Skeletal muscle cell (primary cell): ENCODE results near the gene CUBN.
A peak's percentile ranks its signal among the peaks of the same experiment; 100 is the strongest.

Experiments
- DNase-seq: peaks from one replicate; pipeline ENCODE4 v3.0.0-alpha.2; 2010; ENCODE audit warnings: low read depth
- H3K4me3 ChIP-seq: 2 replicates; pipeline ENCODE4 v1.5.1; 2011; ENCODE audit warnings: low read depth, mild to moderate bottlenecking, control low read depth, low read length, moderate library complexity

The CUBN gene

GRCh38 chr10:17053513-17053912, 76.1 kb downstream of the CUBN start:
- DNase-seq = no peak
- H3K4me3 ChIP-seq = no peak overlapping the region

- DNase-seq = no peak
- H3K4me3 ChIP-seq = no peak overlapping the region
Measured at GRCh38 chr10:17053061-17053460, 76.5 kb downstream of the CUBN start.

DNA sequence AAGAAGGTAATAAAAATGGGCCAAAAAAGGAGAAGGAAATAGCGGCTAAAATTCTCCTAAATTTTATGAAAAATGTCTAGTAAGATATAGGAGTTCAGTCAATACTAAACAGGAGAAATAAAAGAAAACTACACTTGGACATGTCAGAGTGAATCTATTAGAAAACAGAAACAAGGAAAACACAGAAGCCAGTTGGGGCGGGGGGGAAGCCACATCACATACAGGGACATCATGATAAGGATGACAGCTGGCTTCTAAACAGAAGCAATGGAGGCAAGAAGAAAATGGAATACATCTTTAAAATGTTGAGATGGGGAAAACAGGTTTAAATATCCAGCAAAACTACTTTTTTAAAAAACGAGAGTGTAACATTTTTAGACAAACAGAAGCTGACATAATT, 77.8 kb downstream of the CUBN start:
- no peak overlapping the region for H3K4me3 ChIP-seq

DNA sequence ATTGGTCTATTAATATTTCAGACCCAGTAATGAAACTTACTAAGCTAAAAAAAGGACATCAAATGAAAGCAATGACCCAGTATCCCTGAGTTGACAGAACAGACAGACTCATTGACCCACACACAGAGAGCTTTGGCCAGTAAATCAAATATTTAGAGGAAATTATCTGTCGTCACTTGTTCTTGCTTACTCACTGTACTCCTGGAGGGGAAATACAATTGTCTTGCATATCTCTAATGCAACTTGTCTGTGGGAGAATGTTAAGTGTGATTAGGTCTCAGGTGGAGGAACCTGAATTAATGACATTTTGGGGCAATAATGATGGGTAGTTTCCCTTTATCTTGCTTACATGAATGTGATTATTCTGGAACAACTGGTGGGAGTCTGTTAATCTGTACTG, 80.4 kb downstream of the CUBN start:
- H3K4me3 ChIP-seq = no peak overlapping the region
- DNase-seq = no peak

More for the DNA sequence above, 77.8 kb downstream of the CUBN start:
- DNase-seq = no peak

GRCh38 chr10:17047908-17048307, 81.7 kb downstream of the CUBN start:
- DNase-seq = no peak
- no peak overlapping the region for H3K4me3 ChIP-seq

GRCh38 chr10:17046989-17047388, 82.6 kb downstream of the CUBN start:
- no peak for DNase-seq
- no peak overlapping the region for H3K4me3 ChIP-seq

- DNase-seq = no peak
- H3K4me3 ChIP-seq = no peak overlapping the region
Measured at GRCh38 chr10:17043586-17043985, 86.0 kb downstream of the CUBN start.

- no peak overlapping the region for H3K4me3 ChIP-seq
Measured at GRCh38 chr10:17041626-17042520, 87.7 kb downstream of the CUBN start.

DNA sequence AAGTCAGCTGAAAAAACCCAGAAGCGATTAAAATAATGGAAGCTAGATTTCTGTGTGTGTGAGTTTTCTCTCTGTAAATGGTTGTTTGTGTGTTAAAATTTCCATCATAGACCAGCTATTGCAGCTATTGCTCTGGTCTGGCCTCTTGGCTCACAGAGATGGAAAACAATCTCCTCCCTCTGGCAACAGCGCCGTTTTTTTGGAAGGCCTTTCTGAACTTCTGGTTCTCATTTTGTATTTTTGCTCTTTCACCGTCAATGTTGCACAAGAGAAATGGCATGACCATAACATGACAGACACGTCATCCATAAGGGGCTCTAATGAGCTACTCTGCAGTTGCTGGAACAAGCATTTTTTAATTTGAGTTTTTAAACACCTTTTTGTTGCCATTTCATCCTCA, 91.0 kb downstream of the CUBN start:
- DNase-seq = peak; percentile 64
- H3K4me3 ChIP-seq = no peak overlapping the region

More at GRCh38 chr10:17041626-17042520, 87.7 kb downstream of the CUBN start:
- DNase-seq = no peak

- no peak for DNase-seq
- H3K4me3 ChIP-seq = no peak overlapping the region
Measured at GRCh38 chr10:17037910-17038309, 91.7 kb downstream of the CUBN start.

GRCh38 chr10:17035446-17035845, 94.2 kb downstream of the CUBN start:
- no peak overlapping the region for H3K4me3 ChIP-seq
- no peak for DNase-seq

DNA sequence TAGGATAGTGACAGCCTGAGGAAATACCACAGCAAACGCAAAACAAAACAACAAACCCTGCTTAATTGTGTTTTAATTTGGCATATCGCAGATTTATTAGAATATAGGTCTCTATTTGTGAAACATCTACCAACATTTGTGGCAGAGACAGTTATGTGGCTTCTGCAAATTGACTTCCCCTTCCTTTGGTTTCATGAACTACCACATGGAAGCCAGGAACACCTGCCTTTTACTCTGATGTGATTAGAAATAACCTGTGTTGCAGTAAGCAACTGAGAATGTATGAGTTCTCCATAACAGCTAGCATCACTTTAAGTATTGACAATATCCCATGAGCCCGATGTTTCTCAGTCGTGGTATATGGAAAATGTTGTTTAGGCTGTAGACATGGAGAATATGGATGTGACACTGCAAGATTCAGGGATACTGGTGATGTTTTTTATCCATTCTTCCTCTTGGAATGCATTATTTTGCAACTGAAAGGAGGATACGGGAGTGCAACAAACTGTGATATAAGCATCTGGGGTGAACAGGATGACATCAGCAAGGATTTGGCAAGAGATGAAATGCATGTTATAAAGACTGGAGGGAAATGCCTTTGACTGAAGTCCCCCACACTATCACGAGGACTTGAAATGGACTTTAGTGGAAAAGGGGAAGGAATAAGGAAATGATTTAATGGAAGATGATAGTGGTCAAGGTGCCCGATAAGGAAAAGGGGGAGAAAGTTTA, 95.9 kb downstream of the CUBN start:
- no peak for DNase-seq
- no peak overlapping the region for H3K4me3 ChIP-seq

GRCh38 chr10:17031637-17032635, 97.7 kb downstream of the CUBN start:
- no peak overlapping the region for H3K4me3 ChIP-seq
- no peak for DNase-seq

DNA sequence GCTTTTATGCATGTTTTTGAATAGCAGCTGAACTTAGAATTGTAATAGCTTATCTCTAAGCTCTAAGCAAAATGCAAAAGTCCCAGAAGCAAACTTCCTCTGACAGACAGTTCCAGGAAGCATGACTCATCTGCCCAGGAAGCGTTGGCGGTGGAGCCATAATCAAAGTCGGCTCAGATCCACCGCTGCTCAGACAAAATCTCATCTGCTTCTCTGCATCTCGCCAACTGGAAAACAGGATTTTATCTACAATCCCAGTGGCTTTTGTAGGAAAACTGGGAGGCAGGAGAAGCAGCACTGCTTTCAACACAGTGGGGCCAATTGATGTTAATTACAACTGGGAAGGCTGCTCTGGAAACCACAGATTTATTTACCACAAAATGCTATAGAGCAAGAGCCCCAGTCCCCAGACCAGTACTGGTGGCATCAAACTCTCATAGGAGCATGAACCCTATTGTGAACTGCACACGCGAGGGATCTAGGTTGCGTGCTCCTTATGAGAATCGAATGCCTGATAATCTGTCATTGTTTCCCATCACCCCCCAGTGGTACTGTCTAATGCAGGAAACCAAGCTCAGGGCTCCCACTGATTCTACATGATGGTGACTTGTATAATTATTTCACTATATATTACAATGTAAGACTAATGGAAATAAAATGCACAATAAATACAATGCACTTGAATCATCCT, 99.9 kb downstream of the CUBN start:
- H3K4me3 ChIP-seq = peak overlapping the region; percentile 23
- peak; percentile 58 for DNase-seq

DNA sequence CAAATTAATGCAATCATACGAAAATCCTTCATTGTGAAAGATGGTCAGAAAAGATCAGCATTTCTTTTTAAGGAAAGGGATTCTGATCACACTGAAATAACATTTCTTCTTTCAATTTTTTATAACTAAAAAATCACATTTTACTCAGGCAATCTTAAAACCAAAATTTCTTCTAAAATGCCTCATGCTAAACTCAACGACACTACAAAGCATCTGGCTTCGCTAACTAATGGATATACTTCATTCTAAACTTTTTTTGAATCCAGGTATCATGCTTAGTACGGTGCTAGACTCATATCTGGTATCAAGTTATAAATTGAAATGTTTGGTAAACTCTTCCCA, 100.4 kb downstream of the CUBN start:
- no peak overlapping the region for H3K4me3 ChIP-seq
- no peak for DNase-seq

- H3K4me3 ChIP-seq = no peak overlapping the region
- DNase-seq = no peak
Measured at GRCh38 chr10:17028798-17029197, 100.8 kb downstream of the CUBN start.

GRCh38 chr10:17026686-17027485, 102.7 kb downstream of the CUBN start:
- no peak for DNase-seq
- no peak overlapping the region for H3K4me3 ChIP-seq
